NCI-H526 treated with DMSO at 0.1 percent for 48 hours (cell line): ENCODE results near the gene IGFBP6.

Source experiments
- DNase-seq: peaks from one replicate; lab custom pipeline; 2025; lab: John Stamatoyannopoulos, UW

The IGFBP6 gene

DNA sequence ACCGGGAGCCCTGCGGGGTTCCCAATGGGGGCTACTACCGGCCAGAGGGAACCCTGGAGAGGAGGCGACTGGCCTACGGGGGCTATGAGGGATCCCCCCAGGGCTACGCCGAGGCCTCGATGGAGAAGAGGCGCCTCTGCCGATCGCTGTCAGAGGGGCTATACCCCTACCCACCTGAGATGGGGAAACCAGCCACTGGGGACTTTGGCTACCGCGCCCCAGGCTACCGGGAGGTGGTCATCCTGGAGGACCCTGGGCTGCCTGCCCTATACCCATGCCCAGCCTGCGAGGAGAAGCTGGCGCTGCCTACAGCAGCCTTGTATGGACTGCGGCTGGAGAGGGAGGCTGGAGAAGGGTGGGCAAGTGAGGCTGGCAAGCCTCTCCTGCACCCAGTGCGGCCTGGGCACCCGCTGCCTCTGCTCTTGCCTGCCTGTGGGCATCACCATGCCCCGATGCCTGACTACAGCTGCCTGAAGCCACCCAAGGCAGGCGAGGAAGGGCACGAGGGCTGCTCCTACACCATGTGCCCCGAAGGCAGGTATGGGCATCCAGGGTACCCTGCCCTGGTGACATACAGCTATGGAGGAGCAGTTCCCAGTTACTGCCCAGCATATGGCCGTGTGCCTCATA is 37.9 kb upstream of the IGFBP6 start:
- no peak for DNase-seq

DNA sequence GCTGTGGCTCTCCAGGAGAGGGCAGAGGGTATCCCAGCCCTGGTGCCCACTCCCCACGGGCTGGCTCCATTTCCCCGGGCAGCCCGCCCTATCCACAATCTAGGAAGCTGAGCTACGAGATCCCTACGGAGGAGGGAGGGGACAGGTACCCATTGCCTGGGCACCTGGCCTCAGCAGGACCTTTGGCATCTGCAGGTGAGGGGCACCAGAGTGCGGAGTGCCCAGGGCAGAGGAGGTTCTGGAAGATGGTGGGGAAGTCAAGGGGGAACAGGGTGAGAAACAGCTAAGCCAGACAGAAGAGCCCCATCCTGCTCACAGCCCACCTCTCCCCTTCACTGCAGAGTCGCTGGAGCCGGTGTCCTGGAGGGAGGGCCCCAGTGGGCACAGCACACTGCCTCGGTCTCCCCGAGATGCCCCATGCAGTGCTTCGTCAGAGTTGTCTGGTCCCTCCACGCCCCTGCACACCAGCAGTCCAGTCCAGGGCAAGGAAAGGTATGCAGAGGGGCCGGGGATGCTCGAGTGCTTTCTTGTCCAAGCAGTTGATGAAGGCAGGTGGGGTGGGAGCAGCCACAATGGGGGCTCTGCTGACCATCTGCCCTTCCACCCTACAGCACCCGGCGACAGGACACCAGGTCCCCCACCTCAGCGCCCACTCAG is 37.3 kb upstream of the IGFBP6 start:
- DNase-seq, result no peak

DNA sequence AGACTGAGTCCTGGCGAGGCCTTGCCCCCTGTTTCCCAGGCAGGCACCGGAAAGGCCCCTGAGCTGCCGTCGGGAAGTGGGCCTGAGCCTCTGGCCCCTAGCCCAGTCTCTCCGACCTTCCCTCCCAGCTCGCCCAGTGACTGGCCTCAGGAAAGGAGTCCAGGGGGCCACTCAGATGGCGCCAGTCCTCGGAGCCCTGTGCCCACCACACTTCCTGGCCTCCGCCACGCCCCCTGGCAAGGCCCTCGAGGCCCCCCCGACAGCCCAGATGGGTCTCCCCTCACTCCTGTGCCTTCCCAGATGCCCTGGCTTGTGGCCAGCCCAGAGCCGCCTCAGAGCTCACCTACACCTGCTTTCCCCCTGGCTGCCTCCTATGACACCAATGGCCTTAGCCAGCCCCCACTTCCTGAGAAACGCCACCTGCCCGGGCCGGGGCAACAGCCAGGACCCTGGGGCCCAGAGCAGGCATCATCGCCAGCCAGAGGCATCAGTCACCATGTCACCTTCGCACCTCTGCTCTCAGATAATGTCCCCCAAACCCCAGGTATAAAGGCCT is 36.7 kb upstream of the IGFBP6 start:
- DNase-seq, result no peak

DNA sequence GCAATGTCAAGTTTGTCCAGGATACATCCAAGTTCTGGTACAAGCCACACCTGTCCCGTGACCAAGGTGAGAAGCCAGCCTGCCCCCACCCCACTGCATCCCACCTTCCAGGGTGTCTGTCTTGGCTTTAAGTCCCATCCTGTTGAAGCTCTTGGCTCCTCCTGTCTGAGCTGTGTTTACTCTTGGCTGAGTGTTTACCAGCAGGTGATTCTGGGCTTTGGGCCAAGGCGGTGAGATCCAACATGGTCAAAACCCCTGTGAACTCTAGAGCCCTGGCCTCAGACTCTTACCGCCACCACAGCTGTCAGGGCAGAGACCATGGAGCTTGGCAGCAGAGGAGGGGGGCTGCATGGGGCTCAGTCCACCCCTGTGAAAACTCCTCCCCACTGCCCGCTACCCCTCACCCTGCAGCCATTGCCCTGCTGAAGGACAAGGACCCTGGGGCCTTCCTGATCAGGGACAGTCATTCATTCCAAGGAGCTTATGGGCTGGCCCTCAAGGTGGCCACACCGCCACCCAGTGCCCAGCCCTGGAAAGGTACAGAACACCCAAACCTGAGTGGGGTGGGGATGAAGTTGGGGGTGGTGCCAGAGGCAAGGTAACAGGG is 36.0 kb upstream of the IGFBP6 start:
- DNase-seq, result no peak

DNA sequence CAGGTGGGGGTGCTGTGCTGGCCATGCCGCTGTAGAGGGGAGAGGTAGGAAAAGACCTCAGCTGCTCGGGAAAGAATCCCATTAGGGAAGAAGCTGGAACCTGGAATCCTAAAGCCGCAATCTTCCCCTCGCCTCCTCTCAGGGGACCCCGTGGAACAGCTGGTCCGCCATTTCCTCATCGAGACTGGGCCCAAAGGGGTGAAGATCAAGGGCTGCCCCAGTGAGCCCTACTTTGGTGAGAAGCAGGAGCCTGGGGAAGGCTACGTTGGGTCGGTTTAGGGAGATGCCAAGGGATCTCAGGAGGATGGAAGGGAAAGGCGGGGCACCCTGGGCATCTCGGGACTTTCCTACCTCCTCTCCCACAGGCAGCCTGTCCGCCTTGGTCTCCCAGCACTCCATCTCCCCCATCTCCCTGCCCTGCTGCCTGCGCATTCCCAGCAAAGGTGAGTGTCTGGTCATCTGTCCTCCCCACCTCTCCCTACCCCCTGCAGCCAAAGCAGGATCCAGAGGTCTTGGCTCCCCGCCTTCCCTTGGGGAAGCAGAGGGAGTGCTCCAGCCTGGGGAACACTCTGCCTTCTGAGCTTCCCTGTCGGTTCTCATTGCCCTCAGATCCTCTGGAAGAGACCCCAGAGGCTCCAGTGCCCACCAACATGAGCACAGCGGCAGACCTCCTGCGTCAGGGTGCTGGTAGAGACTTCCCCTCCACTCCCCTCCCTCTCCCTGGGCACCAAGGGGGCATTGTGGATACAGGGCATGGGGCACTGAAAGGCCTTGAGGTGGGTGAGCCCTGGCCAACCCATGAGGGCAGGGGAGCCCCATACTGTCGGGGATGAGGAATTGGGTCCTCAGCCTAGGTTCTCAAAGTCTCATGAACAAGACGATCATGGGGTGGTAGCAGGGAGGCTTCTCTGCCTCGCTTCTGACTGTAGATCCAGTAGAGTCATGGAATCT is 35.2 kb upstream of the IGFBP6 start:
- DNase-seq, result no peak

DNA sequence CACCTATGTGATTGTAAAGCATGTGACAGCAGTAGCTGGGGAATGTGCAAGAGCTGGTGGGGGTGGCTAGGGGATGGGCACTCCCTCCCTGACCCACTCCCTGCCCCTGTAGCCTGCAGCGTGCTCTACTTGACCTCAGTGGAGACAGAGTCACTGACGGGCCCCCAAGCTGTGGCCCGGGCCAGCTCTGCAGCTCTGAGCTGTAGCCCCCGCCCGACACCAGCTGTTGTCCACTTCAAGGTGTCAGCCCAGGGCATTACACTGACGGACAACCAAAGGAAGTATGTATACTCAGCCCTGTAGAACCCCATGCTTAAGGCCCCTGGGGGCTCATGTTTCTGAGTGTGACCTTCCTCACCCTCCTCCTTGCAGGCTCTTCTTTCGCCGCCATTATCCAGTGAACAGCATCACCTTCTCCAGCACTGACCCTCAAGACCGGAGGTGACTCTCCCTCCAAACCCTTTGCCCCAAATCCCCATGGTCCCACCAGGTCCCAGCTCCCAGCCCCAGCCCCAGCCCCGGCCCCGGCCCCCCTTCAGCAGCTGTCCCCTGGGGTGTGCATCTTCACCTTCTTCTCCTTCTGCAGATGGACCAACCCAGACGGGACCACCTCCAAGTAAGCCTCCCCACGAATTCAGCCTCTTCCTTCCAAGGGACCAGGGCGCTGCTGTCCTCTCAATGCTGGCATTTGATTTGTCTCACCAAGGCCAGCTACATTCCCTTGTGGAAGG is 34.3 kb upstream of the IGFBP6 start:
- no peak for DNase-seq

DNA sequence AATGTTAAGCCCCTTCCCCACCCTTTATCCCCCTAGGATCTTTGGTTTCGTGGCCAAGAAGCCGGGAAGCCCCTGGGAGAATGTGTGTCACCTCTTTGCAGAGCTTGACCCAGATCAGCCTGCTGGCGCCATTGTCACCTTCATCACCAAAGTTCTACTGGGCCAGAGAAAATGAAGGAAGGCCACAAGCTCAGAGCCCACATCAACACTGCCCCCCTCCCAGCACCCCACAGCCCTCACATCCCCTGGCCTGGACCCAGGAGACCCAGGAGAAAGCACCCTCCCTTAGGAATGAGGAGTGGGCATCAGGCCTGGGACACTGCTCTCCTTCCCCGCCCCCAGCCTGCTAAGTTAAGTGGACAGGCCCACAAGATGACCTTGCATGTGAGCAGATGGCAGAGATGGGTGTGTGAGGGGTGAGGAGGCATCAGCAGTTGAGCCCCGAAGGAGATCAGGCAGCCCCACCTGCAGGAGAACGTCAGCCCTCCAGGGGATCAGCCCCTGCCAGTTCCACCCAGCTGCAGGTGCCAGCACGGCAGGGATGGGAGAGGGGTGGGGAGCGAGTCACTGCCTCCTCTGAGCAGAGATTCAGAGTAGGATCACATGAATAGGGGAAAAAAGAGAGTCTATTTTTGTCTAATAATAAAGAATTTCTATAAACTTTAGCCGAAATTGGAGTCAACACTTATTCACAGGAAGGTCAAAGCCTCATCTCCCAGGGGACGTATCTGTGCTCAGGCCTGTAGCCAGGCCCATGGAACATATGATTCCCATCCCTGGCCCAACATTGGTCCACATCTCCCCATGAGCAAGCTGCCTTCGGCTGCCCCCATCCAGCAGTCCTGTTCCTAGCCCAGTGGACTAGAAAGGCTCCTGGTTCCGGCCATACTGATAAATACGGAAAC is 33.5 kb upstream of the IGFBP6 start:
- no peak for DNase-seq

DNA sequence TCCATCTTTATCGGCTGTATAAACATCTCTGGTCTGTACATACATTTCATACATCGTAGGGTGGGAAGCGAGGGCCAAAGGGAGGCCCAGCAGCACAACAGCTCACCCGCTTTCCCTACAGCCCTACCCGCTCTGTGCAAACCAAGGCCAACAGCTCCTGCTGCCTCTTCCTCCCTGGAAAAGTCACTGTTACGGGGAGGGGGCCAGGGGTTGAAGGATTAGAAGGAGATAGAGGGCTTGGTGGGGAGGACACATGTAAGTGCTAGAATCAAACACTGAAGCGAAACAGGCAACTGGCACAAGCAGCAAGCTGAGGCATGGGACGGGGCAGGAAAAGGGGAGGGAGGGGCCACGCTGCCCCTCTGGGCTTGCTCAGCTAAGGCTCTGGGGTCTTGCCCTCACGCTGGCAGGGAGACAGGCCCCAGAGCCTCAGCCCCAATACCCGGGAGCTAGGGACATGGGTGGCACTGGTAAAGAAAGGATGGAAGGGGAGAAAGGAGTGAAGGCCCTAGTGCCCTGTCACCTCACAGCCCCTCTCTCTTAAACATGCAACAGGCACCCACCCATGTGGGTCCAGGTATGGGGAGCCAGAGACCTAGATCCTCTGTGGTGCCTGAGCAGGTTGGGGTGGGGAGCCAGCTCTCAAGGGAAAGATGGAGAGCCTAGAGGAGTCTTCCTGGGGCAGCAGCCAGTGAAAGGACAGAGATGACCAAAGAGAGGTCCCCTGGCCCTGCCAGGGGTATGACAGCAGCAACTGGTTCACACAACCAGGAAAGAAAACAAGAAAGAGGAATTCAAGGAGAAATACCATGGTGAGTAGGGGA is 32.6 kb upstream of the IGFBP6 start:
- no peak for DNase-seq

DNA sequence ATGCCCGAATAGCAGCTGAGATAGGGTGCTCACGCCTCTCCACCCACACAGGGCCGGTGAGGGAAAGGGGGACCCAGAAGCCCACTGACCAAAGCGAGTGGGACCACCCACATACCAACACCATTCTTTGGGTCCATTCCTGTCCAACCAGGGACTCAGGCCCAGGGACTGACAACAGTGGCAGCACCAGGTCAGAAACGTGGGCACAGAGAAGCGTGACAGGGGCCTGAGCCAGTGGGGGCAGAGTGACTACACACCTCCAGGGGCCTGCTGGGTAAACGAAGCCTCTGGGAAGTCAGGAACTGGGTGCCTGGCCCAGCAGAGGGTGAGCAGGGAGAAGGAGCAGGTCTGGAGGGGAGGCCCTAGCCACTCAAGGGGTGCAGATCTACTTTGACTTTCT is 32.0 kb upstream of the IGFBP6 start:
- DNase-seq, result no peak

DNA sequence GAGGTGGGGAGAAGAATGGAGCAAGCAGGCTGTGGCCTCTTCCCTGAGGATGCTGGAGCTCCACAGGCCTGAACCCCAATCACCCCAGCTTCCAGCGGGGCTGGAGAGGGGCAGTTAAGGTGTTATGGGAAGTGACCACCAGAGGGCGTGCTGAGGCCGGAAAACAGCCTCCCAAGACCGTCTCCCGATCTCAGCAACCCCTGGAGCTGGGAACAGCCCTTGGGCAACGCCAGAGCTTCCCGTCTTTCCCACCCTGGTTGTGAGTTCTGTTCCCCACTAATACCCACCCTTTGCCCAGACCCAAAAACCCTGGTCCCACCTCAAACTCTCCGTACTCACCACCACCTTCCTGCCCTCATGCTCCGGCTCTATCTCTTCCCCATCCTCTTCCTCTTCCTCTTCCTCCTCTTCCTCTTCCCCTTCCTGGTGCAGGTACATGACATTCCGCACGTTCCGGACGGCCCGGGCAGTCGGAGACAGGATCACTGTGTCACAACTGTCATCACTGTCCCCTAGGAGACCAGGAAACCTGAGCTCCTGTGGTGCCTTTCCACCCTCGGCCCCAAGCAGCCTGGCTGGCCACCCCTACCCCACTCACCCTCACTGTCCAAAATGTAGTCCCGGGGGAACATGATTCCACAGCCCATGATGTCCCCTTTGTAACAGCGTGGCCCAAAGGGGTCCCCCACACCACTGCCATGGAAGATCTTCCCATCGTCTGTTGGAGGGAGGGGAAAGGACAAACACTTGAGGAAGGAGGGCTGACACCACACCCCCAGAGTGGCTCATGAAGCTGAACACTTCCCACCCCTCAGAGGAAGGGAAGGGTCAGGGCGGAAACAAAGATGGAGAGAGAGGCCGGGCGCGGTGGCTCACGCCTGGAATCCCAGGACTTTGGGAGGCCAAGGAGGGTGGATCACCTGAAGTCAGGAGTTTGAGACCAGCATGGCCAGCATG is 31.2 kb upstream of the IGFBP6 start:
- peak; percentile 7 for DNase-seq

DNA sequence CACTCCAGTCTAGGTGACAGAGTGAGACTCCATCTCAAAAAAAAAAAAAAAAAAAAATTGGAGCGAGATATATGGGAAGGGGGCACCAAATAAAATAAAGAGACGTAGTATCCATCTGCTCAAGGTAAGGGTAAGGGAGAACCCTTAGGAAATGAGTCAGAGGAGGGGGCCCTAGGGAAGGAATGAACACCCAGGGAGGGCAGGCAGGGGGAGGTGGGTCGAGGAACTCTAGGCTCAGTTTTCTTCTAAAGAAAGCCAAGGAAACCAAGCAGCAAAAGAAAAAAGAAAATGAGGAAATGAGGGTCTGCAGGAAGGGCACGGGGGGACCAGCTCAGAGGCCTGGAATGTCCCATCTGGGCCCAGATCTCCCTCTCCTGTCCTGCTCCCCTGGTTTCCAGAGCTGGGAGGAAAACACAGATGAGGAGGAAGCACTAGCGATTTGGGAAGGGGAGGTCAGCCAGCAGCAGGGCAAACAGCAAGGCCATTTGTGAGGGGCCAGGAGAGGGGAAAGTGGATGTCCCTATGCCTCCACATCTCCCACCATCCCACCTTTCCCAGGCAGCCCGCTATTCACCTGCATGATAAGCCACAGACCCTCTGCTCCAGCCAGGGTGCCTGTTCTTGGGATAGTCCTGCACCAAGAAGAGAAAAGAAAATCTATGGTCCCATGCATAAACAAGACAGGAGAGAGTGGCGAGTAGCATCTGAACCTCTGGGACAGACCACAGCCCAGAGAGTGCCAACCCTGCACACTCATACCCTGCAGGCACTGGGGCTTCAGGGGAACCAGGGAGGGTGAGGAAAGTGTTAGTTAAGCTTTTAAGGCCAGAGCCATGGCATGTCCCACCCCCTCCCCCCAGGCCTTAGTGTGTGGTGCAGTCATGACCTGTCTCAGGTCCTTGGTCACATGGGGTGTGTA is 30.1 kb upstream of the IGFBP6 start:
- DNase-seq, result no peak

DNA sequence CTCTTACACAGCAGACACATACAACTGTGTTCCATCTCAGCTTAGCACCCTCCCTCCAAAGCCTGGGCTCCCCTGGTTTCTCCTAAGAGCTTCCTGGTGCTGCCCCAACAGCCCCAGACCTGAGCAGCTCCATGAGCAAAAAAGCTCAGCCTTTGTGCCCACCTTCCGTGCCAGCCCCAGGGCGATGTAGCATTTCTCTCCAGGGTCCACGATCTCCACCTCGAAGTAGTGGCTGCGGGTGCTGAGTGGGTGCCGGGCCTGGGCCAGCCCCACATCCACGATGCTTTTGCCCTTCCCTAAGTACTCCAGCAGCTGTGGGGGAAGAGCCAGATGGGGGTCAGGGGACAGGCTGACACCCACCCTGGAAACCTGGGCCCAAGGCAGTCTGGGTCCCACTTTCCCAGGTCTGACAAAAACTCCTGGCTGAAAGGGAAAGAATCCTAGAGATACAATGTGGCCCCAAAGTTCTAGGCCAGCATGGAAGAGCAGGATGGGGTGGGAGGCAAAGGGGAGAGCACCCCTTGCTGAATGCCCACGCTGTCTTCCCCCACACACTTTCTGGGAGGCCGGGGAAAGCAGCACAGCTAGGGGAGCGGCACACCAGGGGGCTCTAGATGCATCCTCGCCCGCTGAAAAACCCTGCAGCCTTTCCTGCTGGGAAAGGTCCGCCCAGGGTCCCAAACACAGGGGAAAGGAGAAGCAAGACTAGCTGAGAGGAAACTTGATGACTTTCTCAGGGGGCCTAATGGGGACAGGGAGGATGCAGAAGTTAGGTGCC is 29.3 kb upstream of the IGFBP6 start:
- DNase-seq, result no peak

DNA sequence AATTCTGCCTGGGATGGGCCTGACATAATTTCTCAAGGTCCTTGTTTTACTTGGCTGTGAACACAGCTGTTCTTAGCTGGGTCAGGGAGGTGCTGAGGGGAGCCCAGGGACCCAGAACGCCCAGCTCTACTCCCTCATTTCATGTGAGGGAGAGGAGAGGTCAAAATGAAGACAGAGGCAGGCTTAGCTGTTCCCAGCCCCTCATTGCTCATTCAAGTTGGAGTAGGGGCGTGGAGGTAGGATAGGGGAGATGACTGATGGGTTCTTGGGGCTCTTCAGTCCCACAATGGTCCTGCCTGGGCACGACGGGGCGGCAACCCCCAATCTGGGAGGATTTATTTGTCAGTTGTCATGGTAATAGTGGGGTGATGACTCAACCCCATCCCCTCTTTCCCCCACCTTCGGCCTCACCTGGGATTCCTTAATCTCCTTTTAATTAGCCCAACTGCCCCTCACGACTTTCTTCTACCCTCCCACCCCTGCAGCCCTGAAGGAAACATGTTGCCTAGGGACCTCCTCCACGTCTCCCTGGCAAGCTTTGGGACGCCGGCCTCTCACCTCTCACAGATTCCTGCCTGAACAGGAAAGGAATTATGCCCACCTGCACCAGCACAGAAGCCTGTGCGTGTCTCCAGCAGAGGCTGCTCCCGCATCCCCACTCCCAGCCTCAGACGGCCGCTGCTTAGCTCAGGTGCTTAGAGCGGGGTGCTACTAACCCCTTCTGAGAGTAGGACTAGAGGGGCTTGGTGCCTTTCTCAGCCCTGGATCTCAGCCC is 28.5 kb upstream of the IGFBP6 start:
- DNase-seq, result no peak

DNA sequence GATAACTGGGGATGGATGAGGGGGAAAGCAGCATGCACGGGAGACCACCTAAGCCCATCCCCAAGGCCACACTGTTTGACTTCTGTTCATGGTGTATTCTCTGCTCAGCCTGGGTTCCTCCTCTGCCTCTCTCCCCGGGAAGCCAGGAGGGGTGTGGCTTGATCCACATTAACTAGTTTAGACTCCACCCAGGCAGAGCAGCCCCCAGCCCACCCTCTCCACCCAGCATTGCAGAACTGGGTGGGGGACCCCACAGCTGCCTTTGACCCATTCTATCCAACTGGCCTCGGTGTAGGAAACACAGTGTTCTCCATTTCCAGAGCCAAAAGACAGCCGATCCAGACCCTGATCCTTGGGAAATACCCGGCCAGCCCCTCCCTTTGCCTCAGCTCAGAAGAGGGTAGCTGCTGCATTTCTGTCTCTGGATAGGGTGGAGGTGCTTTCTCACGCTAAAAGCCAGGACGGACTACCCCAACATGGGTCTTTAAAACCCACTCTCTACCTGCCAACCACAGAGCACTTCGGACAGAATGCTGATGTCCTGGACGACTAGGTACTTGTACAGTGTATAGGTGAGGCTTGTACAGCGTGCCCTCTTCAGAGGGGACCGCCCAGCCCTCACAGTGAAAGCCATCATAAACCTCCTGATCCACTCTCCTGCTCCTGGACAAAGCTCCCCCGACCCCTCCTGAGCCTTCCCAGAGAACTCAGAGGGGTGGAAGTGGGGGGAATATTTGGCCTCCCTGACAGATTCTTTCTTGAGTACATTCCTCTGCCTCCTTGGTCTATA is 27.7 kb upstream of the IGFBP6 start:
- DNase-seq, result no peak
